Medulla oblongata (tissue), 1 donor: Measurements from ENCODE around the gene EIF3A.
"Not testable (repeated sequence)": the region's sequence is repeated elsewhere in the genome, so short reads cannot be mapped to it uniquely, and the experiment has no call there.

Experiments
- DNase-seq: peaks from one replicate; pipeline ENCODE4 v3.0.0-alpha.2; 2015; ENCODE audit errors: extremely low spot score

The EIF3A gene

DNA sequence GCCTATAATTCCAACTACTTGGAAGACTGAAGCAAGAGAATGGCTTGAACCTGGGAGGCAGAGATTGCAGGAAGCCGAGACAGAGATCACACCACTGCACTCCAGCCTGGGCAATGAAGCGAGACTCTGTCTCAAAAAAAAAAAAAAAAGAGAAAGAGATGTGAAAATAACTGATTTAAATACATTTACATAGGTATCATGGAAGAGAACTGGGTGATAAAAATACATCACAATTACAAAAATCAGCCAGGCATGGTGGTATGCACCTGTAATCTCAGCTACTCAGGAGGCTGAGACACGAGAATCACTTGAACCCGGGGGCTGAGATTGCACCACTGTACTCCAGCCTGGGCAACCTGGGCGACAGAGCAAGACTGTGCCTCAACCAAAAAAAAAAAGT lies 31.3 kb downstream of the EIF3A start:
- DNase-seq, result no peak

DNA sequence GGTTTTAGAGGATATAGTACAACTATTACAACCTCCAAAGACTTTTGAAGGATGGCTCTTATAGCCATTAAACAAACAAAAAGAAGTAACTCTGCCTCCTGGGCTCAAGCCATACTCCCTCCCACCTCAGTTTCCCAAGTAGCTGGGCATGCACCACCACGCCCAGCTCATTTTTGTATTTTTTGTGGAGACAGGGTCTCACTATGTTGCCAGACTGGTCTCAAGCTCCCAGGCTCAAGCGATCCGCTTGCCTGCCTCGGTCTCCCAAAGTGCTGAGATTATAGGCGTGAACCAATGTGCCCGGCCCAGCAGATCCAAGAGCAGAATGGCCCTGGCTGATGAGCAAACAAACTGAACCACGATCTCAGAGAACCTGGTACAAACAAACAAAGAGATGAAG lies 35.1 kb downstream of the EIF3A start:
- DNase-seq, result no peak

DNA sequence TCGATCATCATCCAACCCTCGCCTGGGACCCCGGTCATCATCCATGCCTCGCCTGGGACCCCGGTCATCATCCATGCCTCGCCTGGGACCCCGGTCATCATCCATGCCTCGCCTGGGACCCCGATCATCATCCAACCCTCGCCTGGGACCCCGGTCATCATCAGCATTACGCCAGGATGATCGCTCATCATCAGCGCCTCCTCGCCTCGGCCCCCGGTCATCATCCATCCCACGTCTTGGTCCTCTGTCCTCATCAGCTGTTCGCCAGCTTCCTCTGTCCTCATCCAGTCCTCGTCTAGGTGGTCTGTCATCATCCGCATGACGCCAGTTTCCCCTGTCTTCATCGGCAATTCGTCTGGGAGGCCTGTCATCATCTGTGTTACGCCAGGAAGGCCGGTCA lies 38.4 kb downstream of the EIF3A start:
- no peak for DNase-seq

DNA sequence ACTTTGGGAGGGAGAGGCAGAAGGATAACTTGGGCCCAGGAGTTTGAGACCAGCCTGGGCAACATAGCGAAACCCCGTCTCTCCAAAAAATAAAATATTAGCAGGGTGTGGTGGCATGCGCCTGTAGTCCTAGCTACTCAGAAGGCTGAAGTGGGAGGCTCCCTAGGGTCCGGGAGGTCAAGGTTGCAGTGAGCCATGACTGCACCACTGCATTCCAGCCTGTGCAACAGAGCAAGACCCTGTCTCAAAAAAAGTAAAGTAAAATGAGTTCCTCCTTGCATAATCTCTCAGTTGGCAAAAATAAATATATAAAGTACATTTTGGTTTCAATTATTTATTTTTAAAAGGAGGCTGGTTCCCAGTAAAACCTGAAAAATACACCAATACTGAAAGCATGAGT lies 39.3 kb downstream of the EIF3A start:
- DNase-seq, result no peak

DNA sequence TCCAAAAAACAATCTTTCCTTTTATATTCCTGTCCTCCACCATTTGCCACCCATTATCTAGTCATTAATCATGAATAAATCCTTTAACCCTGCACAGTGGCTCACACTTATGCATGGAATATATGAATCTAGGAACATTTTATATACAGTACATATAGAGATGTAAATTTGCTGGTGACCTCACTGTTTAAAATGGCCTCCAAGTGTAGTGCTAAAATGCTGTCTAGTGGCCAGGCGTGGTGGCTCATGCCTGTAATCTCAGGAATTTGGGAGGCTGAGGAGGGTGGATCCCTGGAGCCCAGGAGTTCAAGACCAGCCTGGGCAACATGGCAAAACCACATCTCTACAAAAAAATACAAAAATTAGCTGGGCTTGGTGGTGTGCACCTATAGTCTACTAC lies 41.5 kb downstream of the EIF3A start:
- DNase-seq, result no peak

DNA sequence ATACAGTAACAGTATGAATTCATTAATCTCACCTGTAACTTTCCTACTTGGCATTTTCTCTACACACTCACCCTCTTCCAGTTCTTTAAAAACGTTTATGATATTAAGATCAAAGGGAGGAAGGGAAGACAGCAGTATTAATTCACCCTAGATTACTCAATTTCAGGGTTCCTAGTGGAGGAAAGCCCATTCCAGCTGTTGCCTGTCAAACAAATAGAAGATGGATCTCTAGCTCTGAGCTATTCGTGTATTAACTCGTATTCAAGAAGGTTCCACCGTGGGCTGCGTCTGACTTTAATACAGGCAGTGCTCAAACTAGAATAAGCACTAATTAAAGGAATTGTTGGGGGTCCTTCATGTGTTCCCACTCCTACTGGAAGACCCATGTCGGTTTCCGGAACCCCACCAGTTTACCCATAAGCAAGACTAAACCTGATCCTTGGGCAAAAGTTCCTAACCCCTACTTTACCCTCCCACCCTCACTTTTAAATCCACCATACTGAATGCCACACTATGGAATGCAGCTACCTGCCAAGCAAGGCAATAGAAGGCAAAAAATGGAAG lies 49.0 kb downstream of the EIF3A start:
- no peak for DNase-seq

DNA sequence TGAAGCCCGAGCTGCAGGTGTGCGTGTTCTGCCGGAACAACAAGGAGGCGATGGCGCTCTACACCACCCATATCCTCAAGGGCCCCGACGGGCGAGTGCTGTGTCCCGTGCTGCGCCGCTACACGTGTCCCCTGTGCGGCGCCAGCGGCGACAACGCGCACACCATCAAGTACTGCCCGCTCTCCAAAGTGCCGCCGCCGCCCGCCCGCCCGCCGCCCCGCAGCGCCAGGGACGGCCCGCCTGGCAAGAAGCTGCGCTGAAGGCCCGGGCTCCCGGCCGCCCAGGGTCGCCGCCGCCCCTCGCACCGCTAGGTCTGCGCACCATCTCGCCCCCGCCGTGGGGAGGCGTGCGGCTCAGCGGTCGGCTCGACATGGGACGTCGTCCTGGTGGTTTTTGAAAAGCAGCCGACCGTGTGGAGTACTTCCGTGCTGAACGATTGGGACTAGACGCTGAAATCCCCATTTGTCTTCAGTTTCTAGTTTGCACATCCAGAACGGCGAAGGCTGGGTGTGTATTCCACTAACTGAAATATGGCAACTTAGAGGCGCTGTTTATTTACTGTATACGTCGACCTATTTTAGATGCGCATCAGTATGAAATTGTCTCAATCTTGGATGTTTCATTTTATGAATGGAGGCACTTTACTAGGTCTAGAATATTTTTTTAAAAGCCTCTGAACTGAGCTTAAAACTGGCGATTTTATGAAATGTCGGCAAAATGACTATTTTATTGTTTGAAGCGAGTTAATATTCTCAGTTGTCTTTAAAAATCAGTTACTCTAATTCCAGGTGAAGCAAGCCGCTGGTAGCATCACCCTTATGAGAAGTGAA lies 50.0 kb downstream of the EIF3A start:
- peak; percentile 9 for DNase-seq

DNA sequence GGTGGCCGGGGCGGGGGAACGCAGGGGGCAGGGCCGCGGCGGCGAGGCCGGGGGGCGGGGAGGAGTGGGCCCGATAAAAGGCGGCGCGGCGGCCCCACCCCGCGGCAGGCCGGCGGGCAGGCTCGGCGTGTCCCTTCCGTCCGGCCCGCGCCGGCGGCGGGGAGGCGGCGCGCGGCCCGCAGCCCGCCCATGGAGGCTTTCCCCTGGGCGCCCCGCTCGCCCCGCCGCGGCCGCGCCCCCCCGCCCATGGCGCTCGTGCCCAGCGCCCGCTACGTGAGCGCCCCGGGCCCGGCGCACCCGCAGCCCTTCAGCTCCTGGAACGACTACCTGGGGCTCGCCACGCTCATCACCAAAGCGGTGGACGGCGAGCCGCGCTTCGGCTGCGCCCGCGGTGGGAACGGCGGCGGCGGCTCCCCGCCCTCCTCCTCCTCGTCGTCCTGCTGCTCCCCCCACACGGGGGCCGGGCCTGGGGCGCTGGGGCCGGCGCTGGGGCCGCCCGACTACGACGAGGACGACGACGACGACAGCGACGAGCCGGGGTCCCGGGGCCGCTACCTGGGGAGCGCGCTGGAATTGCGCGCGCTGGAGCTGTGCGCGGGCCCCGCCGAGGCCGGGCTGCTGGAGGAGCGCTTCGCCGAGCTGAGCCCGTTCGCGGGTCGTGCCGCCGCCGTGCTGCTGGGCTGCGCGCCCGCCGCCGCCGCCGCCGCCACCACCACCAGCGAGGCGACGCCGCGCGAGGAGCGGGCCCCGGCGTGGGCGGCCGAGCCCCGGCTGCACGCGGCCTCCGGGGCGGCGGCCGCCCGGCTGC lies 50.8 kb downstream of the EIF3A start, which contains the start of gene NANOS1:
NANOS1 (plus strand) TSS at position 102 of the 808 bp plus-strand sequence; CDS start at position 190, 88 bp downstream.
- no peak for DNase-seq

DNA sequence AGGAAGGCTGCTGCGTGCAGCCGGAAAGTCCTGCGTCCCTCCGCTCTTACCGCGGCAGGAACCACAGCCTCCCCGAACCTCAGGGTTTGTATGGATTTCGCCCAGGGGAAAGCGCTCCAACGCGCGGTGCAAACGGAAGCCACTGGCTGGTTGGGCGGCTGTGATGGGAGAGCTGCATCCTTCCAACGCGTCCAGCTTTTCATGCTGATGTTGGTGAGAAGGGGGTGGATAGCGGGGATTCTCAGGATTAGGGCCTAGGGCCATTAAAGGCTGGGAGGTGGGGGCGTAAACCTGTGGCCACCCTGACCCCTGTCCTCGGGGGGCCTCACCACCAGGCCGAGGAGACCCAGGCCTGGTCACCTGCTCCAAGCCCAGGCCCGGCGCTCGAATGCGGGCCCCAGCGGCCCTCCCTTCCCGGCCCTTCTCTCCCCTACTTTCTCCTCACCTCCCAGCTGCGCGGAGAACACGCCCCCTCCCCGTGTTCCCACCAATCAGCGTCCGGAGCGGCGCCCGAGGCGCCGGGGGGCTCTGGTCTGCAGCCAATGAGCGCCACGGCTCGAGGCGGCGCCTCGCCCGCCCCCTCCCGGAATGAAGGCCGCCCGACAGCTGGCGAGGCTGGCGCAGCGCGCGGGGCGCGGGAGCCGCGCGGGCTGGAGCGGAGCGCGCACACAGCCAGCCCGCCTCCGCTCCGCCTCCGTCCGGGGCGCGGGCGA lies 51.6 kb downstream of the EIF3A start:
- peak; percentile 87 for DNase-seq

DNA sequence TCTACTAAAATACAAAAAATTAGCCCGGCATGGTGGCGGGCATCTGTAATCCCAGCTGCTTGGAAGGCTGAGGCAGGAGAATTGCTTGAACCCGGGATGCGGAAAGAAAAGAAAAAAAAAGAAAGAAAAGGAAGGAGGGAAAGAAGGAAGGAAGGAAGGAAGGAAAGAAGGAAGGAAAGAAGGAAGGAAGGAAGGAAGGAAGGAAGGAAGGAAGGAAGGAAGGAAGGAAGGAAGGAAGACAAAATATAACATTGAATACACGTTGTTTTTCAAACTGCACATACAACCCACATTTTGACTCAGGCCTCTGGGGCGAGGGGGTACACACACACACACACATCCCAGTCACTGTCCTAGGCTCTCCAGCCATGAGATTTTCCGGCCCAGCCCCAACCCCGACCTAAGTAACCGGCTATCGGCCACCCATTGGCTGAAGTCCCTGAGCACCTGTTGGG lies 52.1 kb downstream of the EIF3A start:
- DNase-seq, result not testable (repeated sequence)

DNA sequence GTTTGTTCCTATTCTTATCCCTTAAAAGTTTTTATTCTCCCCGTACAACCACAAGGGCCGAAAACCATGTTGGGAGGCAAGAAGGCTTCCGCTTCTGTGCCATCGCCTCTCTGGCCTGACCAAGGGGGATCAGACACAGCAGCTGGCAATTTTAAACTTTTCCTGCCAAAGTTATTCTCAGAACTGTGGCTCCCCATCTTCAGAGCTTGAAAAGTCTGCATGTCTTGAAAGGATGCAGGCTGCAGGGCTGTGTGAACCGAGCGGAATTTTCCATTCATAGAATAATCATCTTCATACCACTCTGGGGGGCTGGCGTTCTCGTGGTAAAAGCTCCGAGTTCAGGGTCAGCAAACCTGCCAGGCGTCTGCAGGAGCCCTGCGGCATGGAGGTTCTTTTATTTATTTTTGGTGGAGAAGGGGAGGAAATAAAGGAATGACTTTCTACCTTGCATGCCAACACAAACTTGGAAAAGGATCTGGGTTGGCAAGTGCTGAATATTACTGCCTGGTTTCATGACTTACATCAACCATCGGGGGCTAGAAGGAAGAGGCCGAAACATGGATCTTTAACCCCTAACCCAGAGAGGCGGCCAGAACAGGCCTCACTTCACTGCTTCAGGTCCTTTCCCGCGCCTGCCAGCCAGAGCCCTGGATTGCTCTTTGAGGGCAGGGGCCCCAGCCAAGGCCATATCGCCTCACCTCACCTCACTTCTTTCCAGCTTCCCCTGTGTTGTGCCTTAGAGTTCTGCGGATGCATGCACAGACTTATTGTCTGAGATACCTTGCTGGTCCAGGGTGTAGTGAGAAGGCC lies 54.1 kb downstream of the EIF3A start:
- peak; percentile 7 for DNase-seq

DNA sequence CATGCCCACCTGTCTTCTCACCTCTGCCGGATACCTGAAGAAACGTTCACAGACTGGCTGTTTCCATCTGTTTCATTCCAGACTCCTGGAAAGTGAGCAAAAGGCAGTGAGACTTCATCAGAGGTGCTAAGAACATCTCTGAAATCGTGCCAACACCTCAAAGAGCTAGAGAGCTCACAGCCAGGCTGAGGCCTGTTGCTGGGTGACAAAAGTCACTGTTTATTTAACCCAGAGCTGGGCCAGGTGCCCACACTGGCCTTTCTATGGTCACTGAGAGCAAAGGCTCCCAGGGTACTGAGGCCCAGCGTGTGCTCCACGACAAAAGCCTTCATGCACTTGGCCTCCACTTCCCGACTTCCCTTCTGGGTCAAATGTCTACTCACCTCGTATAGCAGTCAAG lies 54.8 kb downstream of the EIF3A start:
- DNase-seq, result peak; percentile 73

DNA sequence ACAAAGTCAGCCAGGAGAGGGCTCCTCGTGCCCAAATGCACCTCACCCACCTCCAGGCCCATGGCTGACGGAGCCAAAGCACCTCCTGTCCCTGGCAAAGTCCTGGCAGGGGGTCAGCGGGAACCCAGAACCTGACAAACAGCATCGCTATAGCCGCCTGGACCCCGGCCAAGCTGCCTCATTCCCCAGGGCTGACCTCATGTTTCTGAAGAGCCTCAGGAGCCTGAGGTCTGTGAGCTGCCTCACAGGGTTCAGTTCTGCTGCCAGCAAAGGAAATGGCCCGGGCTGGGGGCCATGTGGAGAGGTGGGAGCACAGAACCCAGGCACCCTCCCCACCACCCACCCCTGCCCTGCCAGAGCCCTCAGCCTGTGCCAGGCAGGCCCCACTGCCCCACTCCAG lies 55.3 kb downstream of the EIF3A start:
- DNase-seq, result peak; percentile 19

DNA sequence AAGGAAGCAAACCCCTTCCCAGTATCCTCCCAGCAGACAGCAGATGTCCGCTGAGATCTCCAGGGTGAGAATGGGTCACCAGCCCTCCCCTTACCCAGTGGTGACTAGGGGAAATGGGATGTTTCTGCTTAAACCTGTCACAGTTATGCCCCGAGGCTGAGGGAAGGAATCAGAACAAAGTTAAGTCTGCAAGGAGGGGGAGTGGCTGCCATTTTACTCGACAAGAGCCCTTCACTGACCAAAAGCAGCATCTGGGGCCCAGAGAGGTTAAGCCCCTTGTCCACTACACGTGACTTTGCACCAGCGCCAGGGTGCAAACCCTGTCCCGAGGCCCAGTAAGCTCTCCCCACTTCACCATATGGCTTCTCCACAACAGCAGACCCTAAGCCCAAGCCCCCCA lies 55.7 kb downstream of the EIF3A start:
- no peak for DNase-seq

DNA sequence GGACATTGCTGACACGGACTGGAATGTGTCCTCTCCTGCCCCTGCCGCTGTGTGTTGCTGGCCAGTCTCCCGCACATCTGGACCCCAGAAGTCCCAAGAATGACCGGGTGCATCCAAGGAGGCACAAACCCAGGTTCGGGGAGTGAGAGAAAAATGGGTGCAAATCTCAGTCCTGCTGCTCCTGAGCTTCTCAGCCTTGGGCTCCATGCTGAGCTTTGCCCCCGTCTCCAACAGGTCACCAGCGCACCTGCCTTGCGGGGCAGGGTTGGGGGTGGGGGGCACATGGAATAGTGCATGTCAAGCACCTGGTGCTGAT lies 57.1 kb downstream of the EIF3A start:
- DNase-seq, result no peak

DNA sequence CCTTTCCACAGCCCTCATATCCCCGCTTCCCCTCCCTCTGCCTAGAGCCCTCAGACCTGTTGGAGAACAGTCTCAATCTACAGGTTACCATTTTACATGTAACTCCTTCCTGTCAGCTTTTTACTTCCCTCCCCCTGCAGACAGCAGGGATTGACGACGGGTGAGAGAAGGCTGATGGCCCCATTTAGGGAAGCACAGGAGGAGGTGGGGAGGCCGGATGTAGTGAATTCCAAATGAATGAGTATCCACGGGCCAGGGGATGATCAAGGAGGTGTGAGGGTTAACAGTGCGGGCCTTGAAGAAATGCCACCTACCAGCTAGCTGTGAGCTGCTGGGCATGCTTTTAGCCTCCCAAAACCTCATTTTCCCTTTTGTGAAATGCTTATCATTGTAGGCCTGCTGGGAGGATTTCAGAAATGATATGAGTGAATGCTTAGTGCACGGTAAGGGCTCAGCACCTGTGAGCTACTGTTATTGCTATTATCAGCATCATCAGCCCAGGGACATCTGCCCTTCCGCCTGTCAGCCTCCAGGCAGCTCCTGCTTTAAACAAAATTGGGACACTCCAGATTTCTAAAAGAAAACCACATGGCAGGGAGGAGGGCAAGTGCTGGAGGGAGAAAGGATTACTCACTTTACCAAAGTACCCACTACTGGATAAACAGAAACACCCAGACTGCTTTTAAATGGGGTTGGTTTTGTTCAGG lies 57.6 kb downstream of the EIF3A start:
- DNase-seq, result no peak

DNA sequence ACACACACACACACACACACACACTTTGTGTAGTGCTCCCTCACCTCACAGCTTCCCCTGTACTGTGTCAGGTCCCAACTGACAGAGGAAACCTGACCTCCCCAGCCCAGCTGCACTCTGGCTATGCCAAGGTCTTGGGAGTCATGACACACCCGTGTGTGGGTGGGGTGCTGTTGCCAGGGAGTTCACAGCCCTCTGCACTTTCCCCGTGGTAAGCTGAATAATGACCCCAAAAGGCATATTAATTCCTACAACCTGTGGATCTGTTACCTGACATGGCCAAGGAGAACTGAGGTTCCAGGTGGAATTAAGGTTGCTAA lies 60.0 kb downstream of the EIF3A start:
- DNase-seq, result no peak

DNA sequence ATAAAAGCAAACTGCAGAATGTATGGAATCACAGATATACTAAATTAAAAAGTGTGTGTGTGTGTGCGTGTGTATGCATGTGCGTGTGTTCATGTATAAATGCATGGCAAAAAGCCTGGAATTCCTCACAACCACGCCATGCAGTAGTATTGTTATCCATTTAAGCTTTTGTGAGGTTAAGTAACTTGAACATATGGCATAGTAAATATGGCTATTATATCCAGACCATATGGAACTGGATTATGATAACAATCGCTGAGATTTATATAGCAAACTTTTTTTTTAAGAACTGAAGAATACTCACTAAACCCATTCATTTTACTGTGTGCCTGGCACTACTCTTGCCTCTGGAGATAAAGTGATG lies 73.4 kb downstream of the EIF3A start:
- no peak for DNase-seq

DNA sequence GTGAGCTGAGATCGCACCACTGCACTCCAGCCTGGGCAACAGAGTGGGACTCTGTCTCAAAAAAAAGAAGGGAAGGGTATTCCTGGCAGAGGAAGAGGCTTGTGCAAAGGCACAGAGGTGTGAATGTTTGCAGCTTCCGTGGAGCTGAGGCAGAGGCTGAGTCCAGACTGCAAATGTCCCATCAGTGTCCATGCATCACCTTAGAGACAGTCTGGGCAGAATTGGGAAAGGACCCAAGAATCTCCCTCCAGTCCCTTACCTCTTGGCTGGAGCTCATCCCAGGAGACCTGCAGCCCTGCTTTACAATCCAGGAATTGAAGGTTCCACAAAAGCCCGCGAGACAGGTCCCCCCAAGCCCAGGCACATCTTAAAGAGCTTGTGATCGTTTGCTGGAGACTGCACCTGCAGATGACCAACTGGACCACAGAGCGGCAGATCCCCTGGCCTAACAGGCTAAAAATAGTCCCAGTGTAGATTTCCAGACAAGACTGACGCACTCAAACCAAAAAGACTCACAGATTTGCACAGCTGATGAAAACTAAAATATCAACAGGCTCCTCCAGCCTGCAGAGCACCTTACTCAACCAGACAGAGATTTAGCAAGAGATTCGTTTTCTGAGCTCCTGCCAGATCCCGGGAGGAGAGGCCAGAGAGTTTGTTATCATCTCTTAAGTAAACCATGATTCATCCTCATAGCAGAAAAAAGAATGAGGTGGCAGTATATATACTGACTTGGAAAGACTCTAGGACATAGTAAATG lies 74.0 kb downstream of the EIF3A start:
- DNase-seq, result peak; percentile 18
